Mucosa of descending colon (tissue), 3 donors: ENCODE results near the gene ELMO1. TPM values are rescaled to one million over a fixed set of nuclear protein-coding genes. Genes with fewer than 3 reads are reported as not detected.
A peak's percentile ranks its signal among the peaks of the same experiment; 100 is the strongest.

Source experiments
- ATAC-seq: fragments of 200-7000 bp; cut with Tn5 transposase; one replicate; pipeline ENCODE4 v1.9.1; 2020; ENCODE audit warnings: mild to moderate bottlenecking, moderate library complexity
- DNase-seq, 3 donors: peaks; one replicate each; pipeline ENCODE4 v3.0.0-alpha.2; 2020
- H3K36me3 ChIP-seq: fragments of 200-600 bp; one replicate; pipeline ENCODE4 v1.8.0; 2021; ENCODE audit warnings: low read depth, mild to moderate bottlenecking
- H3K4me1 ChIP-seq: fragments of 200-600 bp; one replicate; pipeline ENCODE4 v1.8.0; 2021; ENCODE audit warnings: low read depth, mild to moderate bottlenecking
- H3K4me3 ChIP-seq: fragments of 200-600 bp; one replicate; pipeline ENCODE4 v1.8.0; 2021; ENCODE audit warnings: mild to moderate bottlenecking
- H3K9me3 ChIP-seq: fragments of 200-600 bp; one replicate; pipeline ENCODE4 v1.8.0; 2021; ENCODE audit warnings: mild to moderate bottlenecking
- intact Hi-C, 2 donors: fragments of 100-400 bp; cut with DNase I in 1 of 2; cut with micrococcal nuclease in 1 of 2; formaldehyde crosslinking; loops; one replicate each; pipeline versions ENCODE4 v1.11.0 to v1.11.1; 2022; cut with DNase I, micrococcal nuclease
- total RNA-seq, 3 donors: library from RNA; stranded (reverse); fragmentation: NEBNext Ultra II Directional in 2 of 3; extraction: Animal tissue kit (Norgen Biotek cat#: 25700) in 2 of 3; gene quantifications; one replicate each; pipeline versions ENCODE4 v1.2.1 to v1.2.4, GENCODE V29; 2021 to 2023
- TF ChIP-seq, protein P1 (sequence below): fragments of 200-600 bp; IDR thresholded peaks from one replicate; pipeline ENCODE4 v1.8.0; 2022; ENCODE audit warnings: antibody characterized with exemption, mild to moderate bottlenecking
- donor health status: DM: no; HTN: no; CAD: no; lungs with moderate emphysema.
- donor health status: DM: no; HTN: no; CAD: no.
- donor health status: DM: no; HTN: yes; CAD: no.

Gene ELMO1
- total RNA-seq, 3 donors from 2014 or later = 9.7 to 27.2 (median 18.2) TPM

GRCh38 chr7:37427276-37427940 lies 21.3 kb downstream of the ELMO1 start:
- Histone ChIP-seq H3K4me3 (no peak overlapping the region), H3K9me3 (no peaks in the 10 kb centered on the region), H3K36me3 (no peaks in the 10 kb centered on the region), H3K4me1 (no peaks in the 10 kb centered on the region)
- intact Hi-C loops = no loop called here
- ATAC-seq (no peak), DNase-seq (no peak)
- TF ChIP-seq, protein P1, sequence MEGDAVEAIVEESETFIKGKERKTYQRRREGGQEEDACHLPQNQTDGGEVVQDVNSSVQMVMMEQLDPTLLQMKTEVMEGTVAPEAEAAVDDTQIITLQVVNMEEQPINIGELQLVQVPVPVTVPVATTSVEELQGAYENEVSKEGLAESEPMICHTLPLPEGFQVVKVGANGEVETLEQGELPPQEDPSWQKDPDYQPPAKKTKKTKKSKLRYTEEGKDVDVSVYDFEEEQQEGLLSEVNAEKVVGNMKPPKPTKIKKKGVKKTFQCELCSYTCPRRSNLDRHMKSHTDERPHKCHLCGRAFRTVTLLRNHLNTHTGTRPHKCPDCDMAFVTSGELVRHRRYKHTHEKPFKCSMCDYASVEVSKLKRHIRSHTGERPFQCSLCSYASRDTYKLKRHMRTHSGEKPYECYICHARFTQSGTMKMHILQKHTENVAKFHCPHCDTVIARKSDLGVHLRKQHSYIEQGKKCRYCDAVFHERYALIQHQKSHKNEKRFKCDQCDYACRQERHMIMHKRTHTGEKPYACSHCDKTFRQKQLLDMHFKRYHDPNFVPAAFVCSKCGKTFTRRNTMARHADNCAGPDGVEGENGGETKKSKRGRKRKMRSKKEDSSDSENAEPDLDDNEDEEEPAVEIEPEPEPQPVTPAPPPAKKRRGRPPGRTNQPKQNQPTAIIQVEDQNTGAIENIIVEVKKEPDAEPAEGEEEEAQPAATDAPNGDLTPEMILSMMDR = no peak

- H3K4me3 ChIP-seq = no peak overlapping the region
- DNase-seq (no peak), ATAC-seq (no peak)
- intact Hi-C loops = no loop called here
- TF ChIP-seq, protein P1 = no peak
- H3K4me1 ChIP-seq = no peaks in the 10 kb centered on the region
- H3K36me3 ChIP-seq = no peaks in the 10 kb centered on the region
- no peaks in the 10 kb centered on the region for H3K9me3 ChIP-seq
Observed at GRCh38 chr7:37425498-37425897, 23.2 kb downstream of the ELMO1 start.

GRCh38 chr7:37424995-37425394 lies 23.7 kb downstream of the ELMO1 start:
- Histone ChIP-seq H3K9me3 (no peaks in the 10 kb centered on the region), H3K4me1 (no peaks in the 10 kb centered on the region), H3K36me3 (no peaks in the 10 kb centered on the region), H3K4me3 (no peak overlapping the region)
- ATAC-seq = peak; percentile 23
- no peak for DNase-seq
- TF ChIP-seq, protein P1 = no peak
- intact Hi-C loops = no loop called here

- H3K9me3 ChIP-seq = no peaks in the 10 kb centered on the region
- intact Hi-C loops = no loop called here
- H3K4me3 ChIP-seq = no peak overlapping the region
- no peak for DNase-seq
- H3K36me3 ChIP-seq = no peaks in the 10 kb centered on the region
- H3K4me1 ChIP-seq = no peaks in the 10 kb centered on the region
- no peak for ATAC-seq
- TF ChIP-seq, protein P1 = no peak
Observed at GRCh38 chr7:37424521-37424920, 24.1 kb downstream of the ELMO1 start.

- Histone ChIP-seq H3K4me1 (no peaks in the 10 kb centered on the region), H3K4me3 (no peak overlapping the region), H3K36me3 (no peaks in the 10 kb centered on the region), H3K9me3 (no peaks in the 10 kb centered on the region)
- intact Hi-C loops = no loop called here
- TF ChIP-seq, protein P1 = no peak
- DNase-seq (no peak), ATAC-seq (peak; percentile 40)
Observed at GRCh38 chr7:37421861-37422500, 26.7 kb downstream of the ELMO1 start.
